DMS 273 (cell line): ENCODE data around the gene ZBTB25.
"Not testable (repeated sequence)": the region's sequence is repeated elsewhere in the genome, so short reads cannot be mapped to it uniquely, and the experiment has no call there.

Source experiments
- DNase-seq: peaks from one replicate; lab custom pipeline; 2025; ENCODE audit not compliant: unreplicated experiment; lab: John Stamatoyannopoulos, UW

The ZBTB25 gene

DNA sequence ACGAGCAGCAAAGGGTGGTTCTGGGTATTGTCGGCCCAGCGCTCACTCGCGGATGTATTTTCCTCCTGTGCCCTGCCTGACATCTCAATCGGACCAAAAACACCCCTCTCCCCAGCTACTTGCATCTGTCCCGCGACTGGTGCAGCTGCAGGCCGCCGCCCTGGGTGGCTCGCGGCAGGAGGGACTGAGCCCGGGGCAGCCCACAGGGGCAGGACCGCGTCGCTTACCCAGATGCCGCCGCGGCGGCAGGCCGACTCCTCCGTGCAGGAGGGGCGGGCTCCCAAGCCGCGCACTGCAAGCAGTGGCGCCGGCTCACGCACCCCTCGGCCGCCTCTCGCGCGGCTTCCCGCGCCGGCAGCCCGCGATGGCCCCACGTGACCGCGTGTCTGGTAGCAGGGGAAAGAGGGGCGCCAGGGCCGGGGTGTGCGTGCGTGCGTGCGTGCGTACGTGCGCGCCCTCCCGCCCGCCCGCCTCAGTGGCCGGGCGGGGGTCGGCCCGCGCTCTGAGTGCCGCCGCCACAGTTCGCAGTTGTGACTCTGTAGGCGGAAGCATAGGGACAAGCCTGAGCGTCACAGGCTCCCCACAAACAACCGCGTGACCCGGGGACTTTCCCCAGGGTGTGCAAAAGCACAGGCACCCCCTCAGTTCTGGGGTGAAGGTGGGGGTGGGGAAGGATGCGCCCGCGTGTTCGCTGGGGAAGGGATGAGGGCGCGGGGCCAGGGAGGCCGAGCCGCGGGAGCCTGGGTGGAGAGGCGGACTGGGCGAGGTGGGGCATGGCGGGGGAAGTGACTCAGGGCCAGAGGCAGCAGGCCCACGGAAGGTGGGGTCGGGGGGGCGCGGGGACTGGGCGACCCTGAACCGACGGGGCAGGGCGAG is at the start of gene ZBTB25:
TSS of gene ZBTB25 (minus strand) at position 405 of the 876 bp plus-strand sequence. CDS start 13,305 bp downstream, outside the sequence.
- peak; percentile 98 for DNase-seq

DNA sequence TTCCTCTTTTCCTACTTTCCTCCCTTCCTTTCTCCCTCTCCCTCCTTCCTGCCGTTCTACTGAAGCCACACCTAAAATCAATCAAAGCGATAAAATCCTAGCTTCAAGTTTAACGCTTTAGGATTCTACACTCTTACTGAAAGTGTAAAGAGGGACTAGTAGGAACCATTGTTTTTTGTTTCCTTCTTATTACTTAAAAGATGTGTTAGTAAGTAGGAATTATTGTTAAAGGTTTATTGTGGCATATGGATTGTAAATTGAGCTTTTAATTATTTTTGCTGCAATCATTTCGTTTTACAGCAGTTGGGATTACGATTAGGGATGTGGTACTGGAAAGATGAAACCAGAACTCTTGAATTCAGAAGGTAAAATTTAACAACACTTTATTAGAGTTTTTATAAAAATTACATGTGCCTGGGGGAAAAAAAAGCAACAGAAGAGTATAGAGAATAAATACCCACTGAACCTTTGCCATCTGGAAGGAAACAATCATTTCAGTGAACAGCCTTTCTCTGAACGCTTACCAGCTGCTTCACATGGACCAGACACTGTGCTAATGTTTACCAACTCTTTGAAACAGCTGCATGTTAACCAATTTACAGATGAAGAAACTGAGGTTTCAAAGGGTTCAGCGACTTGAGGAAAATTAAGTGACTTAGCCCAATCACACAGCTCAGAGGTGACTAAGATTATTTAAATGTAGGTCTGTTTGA is 47.1 kb upstream of the ZBTB25 start:
- peak; percentile 70 for DNase-seq

DNA sequence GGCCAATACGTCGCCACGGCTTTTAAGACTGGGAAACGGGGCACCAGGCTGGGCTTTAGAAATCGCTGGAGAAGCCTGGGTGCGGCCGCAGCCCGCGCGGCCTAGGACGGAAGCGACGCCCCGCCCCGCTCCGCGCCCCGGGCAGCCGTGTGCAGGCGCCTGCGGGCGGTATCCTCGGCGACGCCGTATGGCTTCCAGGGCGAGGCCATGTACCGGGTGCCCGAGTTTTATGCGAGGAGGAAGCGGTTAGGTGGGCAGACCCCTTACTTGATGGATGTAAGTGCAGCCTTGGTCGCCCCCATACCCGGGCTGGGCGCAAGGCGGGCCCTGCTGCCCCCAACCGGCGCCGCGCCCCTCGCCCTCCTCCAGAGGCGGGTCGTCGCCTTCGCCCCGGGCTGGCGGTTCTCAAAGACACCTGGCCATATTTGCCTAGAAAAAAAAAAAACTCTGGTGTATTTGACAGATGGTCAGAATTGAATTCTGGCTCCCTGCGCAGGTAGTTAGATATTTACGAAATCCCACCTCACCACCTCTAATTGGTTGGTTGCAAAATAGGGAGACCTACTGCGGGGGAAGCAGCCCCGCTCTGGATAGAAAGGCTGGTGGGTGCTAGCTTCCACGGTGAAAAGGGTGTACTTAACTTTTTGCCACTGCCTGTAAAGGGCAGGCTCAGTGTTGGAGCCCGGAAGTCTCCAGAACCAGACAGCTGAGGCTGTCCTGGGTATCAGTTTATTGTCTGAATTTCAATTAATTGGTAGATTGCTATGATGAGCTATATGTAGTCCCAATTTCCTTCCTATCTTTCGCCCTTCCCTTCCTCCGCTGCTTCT is 46.4 kb upstream of the ZBTB25 start, which contains the start of gene PPP1R36:
TSS of gene PPP1R36 (plus strand) at position 171 of the 830 bp plus-strand sequence. CDS start at position 208, 37 bp downstream.
- peak; percentile 90 for DNase-seq

- no peak for DNase-seq
These were observed 45.4 kb upstream of the ZBTB25 start for GRCh38 chr14:64549016-64549415.

- DNase-seq, result peak; percentile 10
These were observed 41.1 kb upstream of the ZBTB25 start for GRCh38 chr14:64544607-64545312.

DNA sequence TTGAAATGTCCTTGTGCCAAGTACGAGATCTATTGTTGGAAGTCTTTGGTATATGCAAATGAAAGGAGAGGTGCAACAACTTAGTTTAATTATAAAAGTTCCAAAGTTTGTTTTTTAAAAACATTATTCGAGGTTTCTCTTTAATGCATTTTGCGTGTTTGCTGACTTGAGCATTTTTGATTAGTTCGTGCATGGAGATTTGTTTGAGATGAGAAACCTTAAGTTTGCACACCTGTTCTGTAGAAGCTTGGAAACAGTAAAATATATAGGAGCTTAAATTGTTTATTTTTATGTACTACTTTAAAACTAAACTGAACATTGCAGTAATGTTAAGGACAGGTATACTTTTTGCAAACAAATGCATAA is 39.2 kb upstream of the ZBTB25 start:
- DNase-seq, result no peak

DNA sequence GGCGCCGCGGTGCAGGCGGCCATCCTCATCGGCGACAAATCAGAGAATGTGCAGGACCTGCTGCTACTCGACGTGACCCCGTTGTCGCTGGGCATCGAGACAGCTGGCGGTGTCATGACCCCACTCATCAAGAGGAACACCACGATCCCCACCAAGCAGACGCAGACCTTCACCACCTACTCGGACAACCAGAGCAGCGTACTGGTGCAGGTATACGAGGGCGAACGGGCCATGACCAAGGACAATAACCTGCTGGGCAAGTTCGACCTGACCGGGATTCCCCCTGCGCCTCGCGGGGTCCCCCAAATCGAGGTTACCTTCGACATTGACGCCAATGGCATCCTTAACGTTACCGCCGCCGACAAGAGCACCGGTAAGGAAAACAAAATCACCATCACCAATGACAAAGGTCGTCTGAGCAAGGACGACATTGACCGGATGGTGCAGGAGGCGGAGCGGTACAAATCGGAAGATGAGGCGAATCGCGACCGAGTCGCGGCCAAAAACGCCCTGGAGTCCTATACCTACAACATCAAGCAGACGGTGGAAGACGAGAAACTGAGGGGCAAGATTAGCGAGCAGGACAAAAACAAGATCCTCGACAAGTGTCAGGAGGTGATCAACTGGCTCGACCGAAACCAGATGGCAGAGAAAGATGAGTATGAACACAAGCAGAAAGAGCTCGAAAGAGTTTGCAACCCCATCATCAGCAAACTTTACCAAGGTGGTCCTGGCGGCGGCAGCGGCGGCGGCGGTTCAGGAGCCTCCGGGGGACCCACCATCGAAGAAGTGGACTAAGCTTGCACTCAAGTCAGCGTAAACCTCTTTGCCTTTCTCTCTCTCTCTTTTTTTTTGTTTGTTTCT is 38.6 kb upstream of the ZBTB25 start:
- no peak for DNase-seq

GRCh38 chr14:64541261-64541971 is 37.8 kb upstream of the ZBTB25 start:
- DNase-seq, result peak; percentile 44

GRCh38 chr14:64540208-64541202 is 36.9 kb upstream of the ZBTB25 start, which contains the start of gene HSPA2:
Gene HSPA2 (plus strand): TSS chr14:64540741. CDS start chr14:64540850, 109 bp downstream.
- peak; percentile 100 for DNase-seq

DNA sequence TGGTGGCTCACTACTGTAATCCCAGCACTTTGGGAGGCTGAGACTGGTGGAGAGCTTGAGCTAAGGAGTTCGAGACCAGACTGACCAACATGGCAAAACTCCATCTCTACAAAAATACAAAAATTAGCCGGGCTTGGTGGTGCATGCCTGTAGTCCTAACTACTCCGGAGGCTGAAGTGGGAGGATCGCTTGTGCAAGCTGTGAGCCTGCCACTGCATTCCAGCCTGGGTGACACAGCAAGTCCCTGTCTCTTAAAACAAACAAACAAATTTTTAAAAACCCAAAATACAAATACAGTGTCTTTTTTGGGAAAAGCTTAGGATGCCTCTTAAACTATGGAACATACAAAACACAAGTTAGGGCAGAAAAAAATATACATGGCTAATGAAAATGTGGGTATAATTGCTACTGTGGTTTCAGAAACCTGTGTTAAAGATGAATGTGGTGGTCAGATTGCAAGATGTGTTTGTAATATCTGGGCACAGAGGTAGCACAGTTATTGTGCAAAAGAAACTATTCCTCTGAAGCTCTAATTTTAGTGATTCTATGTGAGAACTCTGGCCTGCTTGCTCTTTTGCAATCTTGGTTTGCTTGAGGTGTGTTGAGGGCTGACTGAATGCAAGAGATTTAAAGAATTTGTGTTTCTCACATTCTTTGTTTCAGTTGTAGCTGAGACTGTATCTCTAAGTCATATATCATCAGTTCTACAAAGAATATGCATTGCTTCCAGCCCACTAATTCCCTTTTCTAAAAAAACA is 33.0 kb upstream of the ZBTB25 start:
- no peak for DNase-seq

- DNase-seq, result no peak
These were observed 27.9 kb upstream of the ZBTB25 start for GRCh38 chr14:64531567-64531966.

- DNase-seq, result no peak
These were observed 21.7 kb upstream of the ZBTB25 start for GRCh38 chr14:64525354-64525753.

GRCh38 chr14:64522591-64523355 is 19.1 kb upstream of the ZBTB25 start:
- DNase-seq, result no peak

DNA sequence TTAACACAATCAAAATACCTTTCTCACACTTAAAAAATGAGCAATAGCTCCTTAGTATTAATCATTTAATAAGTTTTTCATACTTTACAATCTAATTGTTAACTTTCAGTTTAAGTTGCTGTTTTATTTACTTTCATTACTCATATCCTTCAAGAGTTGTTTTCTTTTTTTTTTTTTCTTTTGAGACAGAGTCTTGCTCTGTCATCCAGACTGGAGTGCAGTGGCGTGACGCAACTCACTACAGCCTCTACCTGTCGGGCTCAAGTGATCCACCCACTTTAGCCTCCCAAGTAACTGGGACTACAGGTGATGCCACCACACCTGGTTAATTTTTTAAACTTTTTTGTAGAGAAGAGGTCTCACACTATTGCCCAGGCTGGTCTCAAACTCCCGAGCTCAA is 17.1 kb upstream of the ZBTB25 start:
- DNase-seq, result no peak

- DNase-seq, result no peak
These were observed 14.6 kb upstream of the ZBTB25 start for GRCh38 chr14:64518229-64518628.

DNA sequence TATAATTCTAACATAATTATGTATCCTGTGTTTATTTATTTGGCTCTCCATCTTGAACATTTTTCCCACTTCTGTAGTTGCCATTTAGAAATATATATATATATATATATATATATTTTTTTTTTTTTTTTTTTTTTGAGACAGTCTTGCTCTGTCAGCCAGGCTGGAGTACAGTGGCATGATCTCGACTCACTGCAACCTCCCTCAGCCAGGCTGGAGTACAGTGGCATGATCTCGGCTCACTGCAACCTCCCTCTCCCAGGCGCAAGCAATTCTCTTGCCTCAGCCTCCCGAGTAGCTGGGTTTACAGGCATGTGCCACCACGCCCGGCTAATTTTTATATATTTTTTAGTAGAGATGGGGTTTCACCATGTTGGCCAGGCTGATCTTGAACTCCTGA is 14.0 kb upstream of the ZBTB25 start:
- DNase-seq, result not testable (repeated sequence)
